Calu3 (cell line): ENCODE measurements around the gene COMT. TPM values are rescaled to one million over a fixed set of nuclear protein-coding genes. Genes with fewer than 3 reads are reported as not detected.

Source experiments
- Bru-seq: library from RNA; stranded (reverse); fragments of 400-500 nt; gene quantifications from one replicate; lab custom pipeline; 2021; lab: Mats Ljungman, UMichigan
- BruChase-seq, 2 experiments: library from RNA; stranded (reverse); fragments of 400-500 nt; gene quantifications; one replicate each; lab custom pipeline; 2021; lab: Mats Ljungman, UMichigan
- BruUV-seq: library from RNA; stranded (reverse); fragments of 400-500 nt; replicated peaks from 2 replicates; lab custom pipeline; 2021; lab: Mats Ljungman, UMichigan
- CTCF ChIA-PET: fragments of 300-600 bp; sonication (Branson Sonifier 250); formaldehyde crosslinking; loops from one replicate; lab custom pipeline; 2022; ENCODE audit warnings: antibody characterized with exemption; lab: Charles Lee
- DNase-seq: peaks from one replicate; pipeline ENCODE4 v3.0.0; 2022
- H3K27ac Mint-ChIP-seq: one replicate; pipeline ENCODE4 v1.8.0; 2022; ENCODE audit warnings: mixed read lengths; ENCODE audit not compliant: unreplicated experiment
- H3K27me3 Mint-ChIP-seq: one replicate; pipeline ENCODE4 v1.8.0; 2022; ENCODE audit warnings: mixed read lengths; ENCODE audit not compliant: unreplicated experiment
- H3K36me3 Mint-ChIP-seq: one replicate; pipeline ENCODE4 v1.8.0; 2022; ENCODE audit warnings: mild to moderate bottlenecking, moderate library complexity, mixed read lengths; ENCODE audit not compliant: insufficient read depth, unreplicated experiment
- H3K4me1 Mint-ChIP-seq: one replicate; pipeline ENCODE4 v1.8.0; 2022; ENCODE audit warnings: mild to moderate bottlenecking, low read depth, mixed read lengths; ENCODE audit not compliant: unreplicated experiment
- H3K4me3 Mint-ChIP-seq: one replicate; pipeline ENCODE4 v1.8.0; 2022; ENCODE audit warnings: mild to moderate bottlenecking, low read depth, moderate library complexity, mixed read lengths; ENCODE audit not compliant: unreplicated experiment
- H3K9me3 Mint-ChIP-seq: one replicate; pipeline ENCODE4 v1.8.0; 2022; ENCODE audit warnings: low read depth, mixed read lengths; ENCODE audit not compliant: unreplicated experiment
- intact Hi-C: fragments of 100-400 bp; cut with micrococcal nuclease; formaldehyde crosslinking; loops from one replicate; pipeline ENCODE4 v1.10.0; 2022; ENCODE audit not compliant: unreplicated experiment
- long read RNA-seq: library from polyadenylated mRNA; stranded (forward); transcript quantifications from one replicate; pipeline ENCODE4 v2.0.0, GENCODE V29; 2022
- total RNA-seq: library from RNA; stranded (reverse); gene quantifications from 2 replicates; pipeline ENCODE4 v1.2.3, GENCODE V29; 2022
- TF ChIP-seq, protein P1 (sequence below): fragments of 200-600 bp; IDR thresholded peaks from one replicate; pipeline ENCODE4 v1.8.0; 2022; ENCODE audit warnings: antibody characterized with exemption; ENCODE audit not compliant: unreplicated experiment

The COMT gene
- total RNA-seq (165 and 170 TPM in 2 replicates), Bru-seq, nascent RNA (percentile 71 among the genes with signal in this experiment), BruChase-seq, experiment 1, labeled RNA remaining after a 6-hour chase (percentile 89 among the genes with signal in this experiment), BruChase-seq, experiment 2, labeled RNA remaining after a 2-hour chase (percentile 92 among the genes with signal in this experiment)
- long read RNA-seq, transcript COMT-209 (4 exons, 1,035 nt) = minor isoform, 135 of 342 reads
- long read RNA-seq, transcript COMT-202 (6 exons, 2,437 nt) = major isoform, 149 of 342 reads
- long read RNA-seq, transcript COMT-204 (6 exons, 1,548 nt) = minor isoform, 7 of 342 reads
- long read RNA-seq, partial matches to known transcripts = 18 of 342 reads
- long read RNA-seq, other reads (novel, unspliced or antisense) = 33 of 342 reads

DNA sequence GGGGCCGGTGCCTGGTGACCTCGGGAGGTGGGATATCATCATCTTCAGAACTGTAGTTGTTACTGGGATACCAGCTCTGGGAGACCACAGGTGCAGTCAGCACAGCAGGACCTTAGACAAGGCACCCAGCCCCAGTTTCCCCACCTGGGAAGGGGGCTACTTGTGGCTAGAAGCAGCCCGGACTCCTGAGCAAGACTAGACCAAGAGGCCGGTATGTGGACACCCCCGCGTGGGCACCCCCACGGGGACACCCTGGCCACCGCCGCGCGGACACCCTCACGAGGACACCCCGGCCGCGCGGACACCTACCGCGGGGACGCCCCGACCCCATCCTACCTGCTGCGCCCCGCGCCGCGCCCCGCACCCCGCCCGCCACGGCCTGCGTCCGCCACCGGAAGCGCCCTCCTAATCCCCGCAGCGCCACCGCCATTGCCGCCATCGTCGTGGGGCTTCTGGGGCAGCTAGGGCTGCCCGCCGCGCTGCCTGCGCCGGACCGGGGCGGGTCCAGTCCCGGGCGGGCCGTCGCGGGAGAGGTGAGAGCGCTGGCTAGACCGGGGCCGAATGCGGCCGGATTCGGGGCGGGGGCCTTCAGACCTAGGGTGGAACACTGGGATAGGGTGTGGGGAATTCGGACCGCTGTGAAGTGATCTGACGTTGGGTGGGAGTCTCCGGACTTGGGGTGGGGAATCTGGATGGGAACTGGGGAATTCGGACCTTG lies at the start of gene COMT, which contains the start of gene TXNRD2:
TSS of gene COMT (plus strand) at position 408 of the 718 bp plus-strand sequence. CDS start 20,755 bp downstream, outside the sequence.
TSS of gene TXNRD2 (minus strand) at position 454 of the 718 bp plus-strand sequence. CDS start at position 439, 15 bp downstream.
- CTCF ChIA-PET = interaction anchor here (1.1 kb wide), 1 partner anchor 31 kb away, joined by 3 read pairs; no protein-coding TSS in a partner anchor
- Mint-ChIP-seq H3K4me3 (peak within 1 kb of the TSS; percentile 93), H3K4me1 (peaks cover 14% of the 10 kb centered on the region), H3K27ac (peak within 1 kb of the TSS; percentile 94), H3K27me3 (no peaks in the 10 kb centered on the region), H3K36me3 (peaks cover 43% of the 10 kb centered on the region), H3K9me3 (peaks cover 5% of the 10 kb centered on the region)
- BruUV-seq = no TSS peak
- intact Hi-C loops = no loop called here
- peak; percentile 78 for DNase-seq
- TF ChIP-seq, protein P1, sequence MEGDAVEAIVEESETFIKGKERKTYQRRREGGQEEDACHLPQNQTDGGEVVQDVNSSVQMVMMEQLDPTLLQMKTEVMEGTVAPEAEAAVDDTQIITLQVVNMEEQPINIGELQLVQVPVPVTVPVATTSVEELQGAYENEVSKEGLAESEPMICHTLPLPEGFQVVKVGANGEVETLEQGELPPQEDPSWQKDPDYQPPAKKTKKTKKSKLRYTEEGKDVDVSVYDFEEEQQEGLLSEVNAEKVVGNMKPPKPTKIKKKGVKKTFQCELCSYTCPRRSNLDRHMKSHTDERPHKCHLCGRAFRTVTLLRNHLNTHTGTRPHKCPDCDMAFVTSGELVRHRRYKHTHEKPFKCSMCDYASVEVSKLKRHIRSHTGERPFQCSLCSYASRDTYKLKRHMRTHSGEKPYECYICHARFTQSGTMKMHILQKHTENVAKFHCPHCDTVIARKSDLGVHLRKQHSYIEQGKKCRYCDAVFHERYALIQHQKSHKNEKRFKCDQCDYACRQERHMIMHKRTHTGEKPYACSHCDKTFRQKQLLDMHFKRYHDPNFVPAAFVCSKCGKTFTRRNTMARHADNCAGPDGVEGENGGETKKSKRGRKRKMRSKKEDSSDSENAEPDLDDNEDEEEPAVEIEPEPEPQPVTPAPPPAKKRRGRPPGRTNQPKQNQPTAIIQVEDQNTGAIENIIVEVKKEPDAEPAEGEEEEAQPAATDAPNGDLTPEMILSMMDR = no peak

- Mint-ChIP-seq H3K27ac (no peak overlapping the region), H3K4me3 (no peak overlapping the region), H3K27me3 (no peaks in the 10 kb centered on the region), H3K4me1 (no peaks in the 10 kb centered on the region), H3K36me3 (no peaks in the 10 kb centered on the region), H3K9me3 (no peaks in the 10 kb centered on the region)
- TF ChIP-seq, protein P1 = no peak
- intact Hi-C loops = no loop called here
- no peak for DNase-seq
- no TSS peak for BruUV-seq
- CTCF ChIA-PET = no interaction called here
Observed at GRCh38 chr22:19892257-19892879, 49.2 kb upstream of the COMT start.

DNA sequence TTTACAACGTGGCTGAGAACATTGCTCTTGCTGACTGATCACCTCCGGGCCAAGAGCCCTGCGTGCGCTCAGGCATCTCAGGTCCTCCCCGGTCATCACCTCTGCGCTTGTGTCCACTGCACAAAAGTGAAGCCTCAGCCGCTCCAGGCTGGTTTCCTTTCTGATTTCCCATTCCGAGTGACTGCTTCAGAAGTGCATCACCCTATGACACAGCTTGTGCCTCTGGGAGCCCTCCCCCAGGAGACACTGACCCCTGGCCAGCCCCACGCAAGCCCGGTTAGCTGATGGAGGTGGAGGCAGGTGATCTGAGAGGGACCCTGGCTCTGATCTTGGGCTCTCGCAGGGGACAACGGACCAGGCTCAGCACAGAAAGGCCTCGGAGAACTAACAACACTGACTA lies 48.6 kb upstream of the COMT start:
- no peaks in the 10 kb centered on the region for H3K9me3 Mint-ChIP-seq
- H3K27ac Mint-ChIP-seq = no peak overlapping the region
- H3K27me3 Mint-ChIP-seq = no peaks in the 10 kb centered on the region
- BruUV-seq = no TSS peak
- intact Hi-C loops = no loop called here
- no peak overlapping the region for H3K4me3 Mint-ChIP-seq
- no peaks in the 10 kb centered on the region for H3K4me1 Mint-ChIP-seq
- TF ChIP-seq, protein P1 = no peak
- CTCF ChIA-PET = no interaction called here
- H3K36me3 Mint-ChIP-seq = no peaks in the 10 kb centered on the region
- DNase-seq = no peak

GRCh38 chr22:19893363-19893762 lies 48.2 kb upstream of the COMT start:
- Mint-ChIP-seq H3K36me3 (no peaks in the 10 kb centered on the region), H3K9me3 (no peaks in the 10 kb centered on the region), H3K4me1 (no peaks in the 10 kb centered on the region), H3K4me3 (no peak overlapping the region), H3K27me3 (no peaks in the 10 kb centered on the region), H3K27ac (no peak overlapping the region)
- TF ChIP-seq, protein P1 = no peak
- no peak for DNase-seq
- intact Hi-C loops = no loop called here
- no TSS peak for BruUV-seq
- CTCF ChIA-PET = no interaction called here
